ENCODE data around the gene DNER. TPM values are rescaled to one million over a fixed set of nuclear protein-coding genes. Genes with fewer than 3 reads are reported as not detected.
"Not testable (repeated sequence)": the region's sequence is repeated elsewhere in the genome, so short reads cannot be mapped to it uniquely, and the experiment has no call there.

DNER gene
- total RNA-seq, 3 donors from 2014 or later, result 0.55 to 8.4 (median 0.99) TPM

DNA sequence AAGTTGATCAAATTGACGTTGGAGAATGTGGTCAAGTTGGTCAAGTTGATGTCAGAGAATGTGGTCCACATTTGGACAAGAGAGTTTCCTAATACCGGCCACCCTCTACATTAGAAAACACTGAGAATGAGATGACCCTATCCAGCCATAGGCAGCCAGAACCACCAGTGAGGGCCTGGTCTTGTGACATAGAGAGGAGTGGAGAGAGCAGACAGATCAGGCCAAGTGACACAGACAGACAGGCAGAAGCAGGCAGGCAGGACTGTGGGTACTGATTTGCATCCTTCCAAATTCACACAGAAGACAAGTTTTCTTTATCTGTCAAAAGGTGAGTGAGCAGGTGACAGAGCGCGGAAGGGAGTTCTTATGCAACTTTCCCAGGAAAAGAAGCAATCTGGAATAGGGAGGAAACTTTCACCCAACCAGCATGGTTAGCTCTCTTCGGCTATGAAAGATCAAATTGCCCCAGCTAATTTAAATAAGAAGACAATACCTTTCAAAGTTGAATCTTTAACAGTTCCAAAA is 334.2 kb downstream of the DNER start:
- no peaks in the 10 kb centered on the region for H3K4me1 ChIP-seq (ENCODE audit: low read depth)
- no peaks in the 10 kb centered on the region for H3K36me3 ChIP-seq (ENCODE audit: low read depth)
- ATAC-seq (no peak), DNase-seq (no peak)
- no peak for TF ChIP-seq CTCF (IDR thresholded peaks at IDR 0.05)
- H3K4me3 ChIP-seq, result no peak overlapping the region
- H3K9me3 ChIP-seq, result no peaks in the 10 kb centered on the region
- intact Hi-C loops (cut with DNase I, micrococcal nuclease), result no loop called here

DNA sequence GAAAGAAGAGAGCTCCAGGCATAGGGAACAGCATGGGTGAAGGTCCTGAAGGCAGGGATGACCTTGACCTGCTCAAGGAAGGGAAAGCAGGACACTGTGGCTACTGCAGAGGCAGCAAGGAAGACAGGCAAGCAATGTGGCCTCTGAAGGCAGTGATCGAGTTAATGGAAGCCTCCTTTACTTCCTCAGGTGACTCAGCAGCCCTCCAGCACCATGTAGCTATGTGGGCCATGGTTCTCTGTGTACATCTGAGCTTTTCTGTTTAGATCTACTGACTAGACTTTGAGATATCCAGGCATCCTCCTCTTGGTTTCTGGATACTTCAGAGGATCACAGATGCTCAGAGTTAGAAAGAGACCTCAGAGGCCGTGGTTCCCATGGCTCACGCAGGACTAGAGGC is 336.0 kb downstream of the DNER start:
- no peaks in the 10 kb centered on the region for H3K4me1 ChIP-seq (ENCODE audit: low read depth)
- no peak for DNase-seq
- no peak for TF ChIP-seq CTCF (IDR thresholded peaks at IDR 0.05)
- H3K36me3 ChIP-seq (ENCODE audit: low read depth), result no peaks in the 10 kb centered on the region
- no peak for ATAC-seq
- H3K4me3 ChIP-seq, result no peak overlapping the region
- no peaks in the 10 kb centered on the region for H3K9me3 ChIP-seq
- intact Hi-C loops (cut with DNase I, micrococcal nuclease), result no loop called here

- no peaks in the 10 kb centered on the region for H3K36me3 ChIP-seq (ENCODE audit: low read depth)
- TF ChIP-seq CTCF (IDR thresholded peaks at IDR 0.05), result no peak
- H3K4me3 ChIP-seq, result no peak overlapping the region
- no peaks in the 10 kb centered on the region for H3K9me3 ChIP-seq
- H3K4me1 ChIP-seq (ENCODE audit: low read depth), result no peaks in the 10 kb centered on the region
- intact Hi-C loops (cut with DNase I, micrococcal nuclease), result no loop called here
- ATAC-seq (no peak), DNase-seq (no peak)
These were observed 337.5 kb downstream of the DNER start for GRCh38 chr2:229376866-229377265.

GRCh38 chr2:229375251-229375650 is 339.1 kb downstream of the DNER start:
- intact Hi-C loops (cut with DNase I, micrococcal nuclease), result no loop called here

GRCh38 chr2:229373311-229373710 is 341.0 kb downstream of the DNER start:
- ATAC-seq; intact Hi-C loops (cut with DNase I, micrococcal nuclease); H3K4me1 ChIP-seq (ENCODE audit: low read depth); H3K9me3 ChIP-seq; DNase-seq; H3K36me3 ChIP-seq (ENCODE audit: low read depth); H3K4me3 ChIP-seq: not testable (repeated sequence)

More at GRCh38 chr2:229375251-229375650, 339.1 kb downstream of the DNER start:
- no peaks in the 10 kb centered on the region for H3K4me1 ChIP-seq (ENCODE audit: low read depth)
- H3K9me3 ChIP-seq, result no peaks in the 10 kb centered on the region
- TF ChIP-seq CTCF (IDR thresholded peaks at IDR 0.05), result no peak
- ATAC-seq (no peak), DNase-seq (no peak)
- H3K4me3 ChIP-seq, result no peak overlapping the region
- no peaks in the 10 kb centered on the region for H3K36me3 ChIP-seq (ENCODE audit: low read depth)

GRCh38 chr2:229372207-229372606 is 342.1 kb downstream of the DNER start:
- Histone ChIP-seq H3K9me3 (no peaks in the 10 kb centered on the region), H3K4me1 (ENCODE audit: low read depth) (no peaks in the 10 kb centered on the region), H3K4me3 (no peak overlapping the region), H3K36me3 (ENCODE audit: low read depth) (no peaks in the 10 kb centered on the region)
- intact Hi-C loops (cut with DNase I, micrococcal nuclease), result no loop called here
- DNase-seq, result no peak
- no peak for ATAC-seq
- no peak for TF ChIP-seq CTCF (IDR thresholded peaks at IDR 0.05)
